GM18873 (cell line): ENCODE results near the gene SPTBN4.
"Not testable (repeated sequence)": the region's sequence is repeated elsewhere in the genome, so short reads cannot be mapped to it uniquely, and the experiment has no call there.

Source experiments
- ATAC-seq: cut with Tn5 transposase; IDR thresholded peaks from one replicate; pipeline ENCODE4 v1.9.1; 2021; ENCODE audit warnings: mild to moderate bottlenecking, moderate library complexity, moderate number of reproducible peaks; ENCODE audit not compliant: unreplicated experiment, low FRiP score

SPTBN4 gene

GRCh38 chr19:40463587-40464037 lies 3.2 kb upstream of the SPTBN4 start:
- not testable (repeated sequence) for ATAC-seq

GRCh38 chr19:40464059-40465024 lies 2.5 kb upstream of the SPTBN4 start:
- no peak for ATAC-seq

- no peak for ATAC-seq
These were observed 1.7 kb upstream of the SPTBN4 start for GRCh38 chr19:40465025-40465556.

- ATAC-seq, result peak; percentile 69
These were observed 1.1 kb upstream of the SPTBN4 start, which contains the start of gene BLVRB for GRCh38 chr19:40465557-40466218. Gene BLVRB, minus strand, starts transcription at chr19:40465745. Its CDS starts 57 bp downstream, at chr19:40465688.

GRCh38 chr19:40466219-40466984 lies 399 bp upstream of the SPTBN4 start:
- ATAC-seq, result no peak

GRCh38 chr19:40469011-40469410 lies 2.2 kb downstream of the SPTBN4 start:
- ATAC-seq, result no peak

GRCh38 chr19:40471111-40471510 lies 4.3 kb downstream of the SPTBN4 start:
- ATAC-seq, result no peak

GRCh38 chr19:40472516-40472915 lies 5.7 kb downstream of the SPTBN4 start:
- ATAC-seq, result no peak

- ATAC-seq, result no peak
These were observed 7.9 kb downstream of the SPTBN4 start for GRCh38 chr19:40474737-40475136.

GRCh38 chr19:40475878-40476644 lies 9.3 kb downstream of the SPTBN4 start:
- not testable (repeated sequence) for ATAC-seq

GRCh38 chr19:40486017-40486416 lies 19.2 kb downstream of the SPTBN4 start:
- no peak for ATAC-seq

GRCh38 chr19:40489882-40490230 lies 23.1 kb downstream of the SPTBN4 start:
- no peak for ATAC-seq

GRCh38 chr19:40492274-40492673 lies 25.5 kb downstream of the SPTBN4 start:
- no peak for ATAC-seq

GRCh38 chr19:40493778-40494177 lies 27.0 kb downstream of the SPTBN4 start:
- no peak for ATAC-seq

GRCh38 chr19:40494191-40494838 lies 27.5 kb downstream of the SPTBN4 start:
- no peak for ATAC-seq

GRCh38 chr19:40497214-40497613 lies 30.4 kb downstream of the SPTBN4 start:
- no peak for ATAC-seq

- ATAC-seq, result no peak
These were observed 32.5 kb downstream of the SPTBN4 start for GRCh38 chr19:40499320-40499719.

GRCh38 chr19:40500678-40501530 lies 34.1 kb downstream of the SPTBN4 start:
- not testable (repeated sequence) for ATAC-seq
